Esophagus (tissue), 2 donors: Measurements from ENCODE around the gene BCL11A. TPM values are rescaled to one million over a fixed set of nuclear protein-coding genes. Genes with fewer than 3 reads are reported as not detected.

Experiments
- H3K27ac ChIP-seq, 2 donors: one replicate each; pipeline ENCODE4 v1.5.1; 2013; ENCODE audit warnings: low read depth in 2 of 2, mild to moderate bottlenecking in 2 of 2, inconsistent platforms in 1 of 2, low read length in 1 of 2, moderate library complexity in 1 of 2
- H3K27me3 ChIP-seq, 2 donors: one replicate each; pipeline ENCODE4 v1.6.1; 2013; ENCODE audit warnings: low read length in 2 of 2, control low read depth in 1 of 2, mild to moderate bottlenecking in 1 of 2; ENCODE audit not compliant: insufficient read depth in 2 of 2, control insufficient read depth in 1 of 2
- H3K36me3 ChIP-seq, 2 donors: one replicate each; pipeline ENCODE4 v1.6.1; 2013; ENCODE audit warnings: low read length in 1 of 2; ENCODE audit not compliant: control insufficient read depth in 2 of 2, insufficient read depth in 2 of 2
- H3K4me1 ChIP-seq, 2 donors: one replicate each; pipeline ENCODE4 v1.6.1; 2013; ENCODE audit warnings: low read length in 1 of 2; ENCODE audit not compliant: control insufficient read depth in 2 of 2, insufficient read depth in 2 of 2
- H3K4me3 ChIP-seq, 2 donors: one replicate each; pipeline ENCODE4 v1.5.1; 2013; ENCODE audit warnings: low read length in 2 of 2, mild to moderate bottlenecking in 2 of 2, low read depth in 1 of 2, moderate library complexity in 1 of 2
- H3K9me3 ChIP-seq, 2 donors: one replicate each; pipeline ENCODE4 v1.6.1; 2013; ENCODE audit warnings: mild to moderate bottlenecking in 2 of 2, low read depth in 1 of 2, low read length in 1 of 2, moderate library complexity in 1 of 2; ENCODE audit not compliant: control insufficient read depth in 2 of 2, insufficient read depth in 1 of 2
- WGBS, 2 donors: extraction: QIAGEN DNeasy Blood & Tissue Kit; methylation state at CpG; one replicate each; pipeline ENCODE4 v1.1.7; 2013; 5-methylcytosine and 5-hydroxymethylcytosine counted together
- polyA plus RNA-seq, 2 donors: library from polyadenylated mRNA; stranded (reverse); fragments of 200-250 nt; gene quantifications; one replicate each; pipeline ENCODE4 v1.2.3, GENCODE V29; 2013
- donor health status: healthy with polysubstance abuse.
- donor health status: Bipolar disorder and iron deficiency.

The BCL11A gene
- polyA plus RNA-seq, 2 donors, result 8.6 to 25.5 TPM

DNA sequence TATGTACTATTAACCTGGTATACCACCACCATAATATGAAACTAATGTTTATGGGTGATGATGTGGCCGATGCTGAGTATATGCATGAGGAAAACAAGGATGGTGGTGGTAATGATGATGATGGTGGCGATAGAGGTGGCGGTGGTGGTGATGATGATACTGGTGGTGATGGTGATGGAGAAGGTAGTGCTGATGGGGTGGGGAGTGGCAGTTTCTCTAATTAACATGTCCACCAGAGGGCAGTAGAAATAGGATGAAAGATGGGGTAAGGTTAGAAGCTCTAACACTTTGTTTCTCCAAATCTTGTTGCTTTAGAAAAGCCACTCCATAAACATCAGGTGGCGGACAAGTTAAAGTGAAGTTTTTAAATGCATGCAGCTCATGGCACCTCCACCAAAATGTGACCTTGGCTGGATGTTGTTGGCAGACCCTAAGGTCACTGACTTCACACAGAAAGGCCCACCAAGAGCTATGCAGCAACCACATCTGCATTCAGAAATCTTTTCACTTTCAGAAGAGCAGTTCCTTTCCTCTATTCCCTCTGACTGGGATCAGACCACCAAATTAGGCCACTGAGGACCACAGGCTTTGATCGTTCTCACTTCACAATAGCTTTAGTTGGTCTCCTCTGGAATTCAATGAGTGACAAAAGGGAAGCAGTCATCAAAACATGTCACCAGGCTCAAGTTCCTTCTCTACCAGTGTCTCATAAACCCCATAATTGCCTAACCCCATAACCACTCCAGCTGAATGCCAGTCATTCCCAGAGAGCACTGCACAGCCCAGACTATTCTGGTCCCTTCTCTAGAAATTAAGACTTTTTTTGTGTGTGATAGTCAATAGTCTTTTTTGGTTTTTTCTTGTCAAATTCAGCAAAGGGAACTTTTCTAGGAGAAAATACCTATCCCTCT lies 7.5 kb upstream of the BCL11A start:
- WGBS, 2 donors, result 76 to 80% methylated on average over 5 of the region's 5 CpGs
- Histone ChIP-seq H3K27ac (no peak overlapping the region), H3K36me3 (no peaks in the 10 kb centered on the region), H3K9me3 (no peaks in the 10 kb centered on the region), H3K27me3 (no peaks in the 10 kb centered on the region), H3K4me3 (no peak overlapping the region), H3K4me1 (no peaks in the 10 kb centered on the region)

DNA sequence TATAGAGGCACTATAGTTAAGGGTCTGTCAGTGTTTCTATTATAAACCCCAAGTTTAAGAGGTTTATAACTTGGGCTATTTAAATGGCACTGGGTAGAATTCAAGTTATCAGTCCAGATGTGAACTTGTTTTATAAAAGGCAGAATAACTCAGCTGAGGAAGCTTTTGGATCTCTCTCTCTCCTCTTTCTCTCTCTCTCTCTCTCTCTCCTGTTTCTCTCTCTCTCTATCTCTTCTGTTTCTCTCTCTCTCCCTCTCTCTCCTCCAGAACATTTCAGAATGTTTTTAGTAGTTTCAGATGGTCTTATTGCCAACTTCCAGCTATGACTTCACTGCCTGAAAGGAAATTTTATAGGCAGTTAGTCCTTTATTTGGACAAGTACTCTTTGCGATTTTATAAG lies 6.4 kb upstream of the BCL11A start:
- Histone ChIP-seq H3K4me1 (no peaks in the 10 kb centered on the region), H3K4me3 (no peak overlapping the region), H3K36me3 (no peaks in the 10 kb centered on the region), H3K27ac (no peak overlapping the region), H3K27me3 (no peaks in the 10 kb centered on the region), H3K9me3 (no peaks in the 10 kb centered on the region)
- WGBS, 2 donors, result 75 to 78% methylated on average over 1 of the region's 1 CpG

DNA sequence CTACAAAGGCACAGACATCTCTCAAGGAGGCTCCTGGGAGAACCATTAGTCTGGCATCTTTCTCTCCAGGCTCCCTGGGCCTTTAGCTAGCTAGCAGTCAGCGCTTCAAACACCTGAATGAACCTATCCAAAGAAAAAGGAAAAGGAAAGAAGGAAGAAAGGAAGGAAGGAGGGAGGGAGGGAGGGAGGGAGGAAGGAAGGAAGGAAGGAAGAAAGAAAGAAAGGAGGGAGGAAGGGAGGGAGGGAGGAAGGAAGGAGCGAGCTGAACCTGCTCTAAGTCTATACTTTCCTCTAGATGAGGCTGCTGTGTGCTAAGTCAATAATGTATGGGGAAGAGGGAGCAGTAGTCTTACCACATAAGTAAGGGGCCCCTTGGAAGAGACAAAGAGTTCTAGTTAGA lies 5.1 kb upstream of the BCL11A start:
- H3K4me1 ChIP-seq, result no peaks in the 10 kb centered on the region
- no peak overlapping the region for H3K27ac ChIP-seq
- no peaks in the 10 kb centered on the region for H3K27me3 ChIP-seq
- no peaks in the 10 kb centered on the region for H3K36me3 ChIP-seq
- no peaks in the 10 kb centered on the region for H3K9me3 ChIP-seq
- WGBS, 2 donors, result 77 to 86% methylated on average over 2 of the region's 2 CpGs
- no peak overlapping the region for H3K4me3 ChIP-seq

DNA sequence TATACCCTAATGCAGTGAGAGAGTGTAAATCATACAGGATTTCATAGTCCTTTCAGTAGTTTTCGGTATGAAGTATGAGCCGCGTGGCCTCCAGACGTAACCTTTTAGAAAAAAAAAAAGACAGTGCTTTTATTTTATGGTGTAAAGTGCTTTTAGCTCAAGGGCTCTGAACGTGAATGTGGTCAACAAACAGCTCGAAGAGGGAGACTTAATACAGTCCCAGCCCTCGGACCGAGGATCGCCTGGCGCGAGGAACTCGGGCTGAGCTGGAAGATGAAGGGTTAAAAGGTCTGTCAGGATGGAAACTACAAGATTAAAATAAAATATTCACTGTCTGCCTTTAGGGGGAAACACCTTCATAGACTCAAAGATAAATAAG lies 4.0 kb upstream of the BCL11A start:
- no peaks in the 10 kb centered on the region for H3K36me3 ChIP-seq
- H3K27me3 ChIP-seq, result no peaks in the 10 kb centered on the region
- H3K9me3 ChIP-seq, result no peaks in the 10 kb centered on the region
- H3K4me3 ChIP-seq, result peak overlapping the region in 1 of 2 donors; percentile 63
- no peak overlapping the region for H3K27ac ChIP-seq
- WGBS, 2 donors, result 15 to 25% methylated on average over 12 of the region's 12 CpGs
- no peaks in the 10 kb centered on the region for H3K4me1 ChIP-seq

DNA sequence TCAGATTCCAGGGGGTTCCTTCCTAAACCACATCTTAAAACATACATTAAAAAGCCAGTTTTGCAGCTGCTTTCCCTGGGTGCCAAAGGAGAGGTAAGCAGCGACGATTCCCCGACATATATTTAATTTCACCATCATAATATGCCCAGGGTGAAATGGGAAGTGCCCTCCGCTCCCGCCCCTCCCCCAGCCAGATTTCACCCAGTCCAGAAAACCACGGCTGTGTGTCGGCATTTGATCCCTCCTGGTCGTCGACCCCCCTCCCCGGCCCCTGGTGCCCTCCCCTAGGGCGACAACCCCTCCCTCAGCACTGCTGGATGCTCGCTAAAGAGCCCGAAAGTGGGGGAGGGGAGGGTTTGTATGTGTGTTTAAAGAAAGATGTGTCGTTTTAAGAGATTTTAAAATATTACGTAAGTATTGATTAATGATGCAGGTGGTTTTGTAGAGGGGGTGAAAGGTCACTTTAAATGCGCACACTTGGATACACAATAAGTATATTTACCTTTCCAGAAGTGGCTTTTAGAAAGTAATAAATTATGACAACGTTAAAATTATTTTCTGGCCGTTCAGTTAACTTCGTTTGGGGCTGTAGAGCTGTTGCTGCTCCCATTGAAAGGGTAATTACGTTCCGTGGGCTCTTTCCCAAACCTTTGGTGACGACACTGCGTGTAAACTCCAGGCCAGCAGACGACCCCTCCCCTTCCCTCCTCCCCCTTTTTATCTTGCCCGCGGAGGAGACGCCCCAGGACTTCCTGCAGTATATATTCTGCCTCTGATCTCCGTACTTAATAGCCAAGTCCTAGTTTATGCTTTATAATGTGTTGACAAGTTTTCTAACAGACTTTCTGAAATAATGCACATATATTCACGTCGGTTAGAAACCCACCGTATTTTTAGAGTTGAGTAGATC lies 3.4 kb upstream of the BCL11A start:
- H3K27me3 ChIP-seq, result peaks cover 0 to 3% of the 10 kb centered on the region in 2 donors
- no peaks in the 10 kb centered on the region for H3K9me3 ChIP-seq
- 3% methylated on average over 31 of the region's 31 CpGs for WGBS, 2 donors
- no peaks in the 10 kb centered on the region for H3K36me3 ChIP-seq
- peak overlapping the region; percentile 31 to 63 for H3K4me3 ChIP-seq
- H3K27ac ChIP-seq, result no peak overlapping the region
- H3K4me1 ChIP-seq, result no peaks in the 10 kb centered on the region

DNA sequence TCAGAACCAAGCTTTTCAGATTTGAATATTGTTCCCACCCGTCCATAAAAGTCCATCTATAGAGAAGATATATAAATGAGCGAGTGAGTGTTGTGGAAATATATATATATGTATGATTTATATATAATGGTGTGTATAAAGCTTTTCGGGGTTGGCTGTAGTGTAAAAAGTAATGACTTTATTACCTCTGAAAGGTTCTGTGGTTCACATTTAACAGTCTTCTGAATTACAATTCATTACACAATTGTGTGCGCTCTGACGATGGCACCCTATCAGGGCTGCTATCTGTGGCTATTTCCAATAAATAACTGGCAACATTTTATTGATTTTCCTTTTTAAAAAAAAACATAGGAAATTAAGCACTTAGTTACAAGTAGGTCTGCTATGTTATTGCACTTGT lies 2.7 kb upstream of the BCL11A start:
- WGBS, 2 donors, result 32 to 34% methylated on average over 5 of the region's 5 CpGs
- H3K27ac ChIP-seq, result no peak overlapping the region
- peak overlapping the region in 1 of 2 donors; percentile 63 for H3K4me3 ChIP-seq
- H3K9me3 ChIP-seq, result no peaks in the 10 kb centered on the region
- peaks cover 0 to 3% of the 10 kb centered on the region in 2 donors for H3K27me3 ChIP-seq
- H3K4me1 ChIP-seq, result no peaks in the 10 kb centered on the region
- H3K36me3 ChIP-seq, result no peaks in the 10 kb centered on the region

DNA sequence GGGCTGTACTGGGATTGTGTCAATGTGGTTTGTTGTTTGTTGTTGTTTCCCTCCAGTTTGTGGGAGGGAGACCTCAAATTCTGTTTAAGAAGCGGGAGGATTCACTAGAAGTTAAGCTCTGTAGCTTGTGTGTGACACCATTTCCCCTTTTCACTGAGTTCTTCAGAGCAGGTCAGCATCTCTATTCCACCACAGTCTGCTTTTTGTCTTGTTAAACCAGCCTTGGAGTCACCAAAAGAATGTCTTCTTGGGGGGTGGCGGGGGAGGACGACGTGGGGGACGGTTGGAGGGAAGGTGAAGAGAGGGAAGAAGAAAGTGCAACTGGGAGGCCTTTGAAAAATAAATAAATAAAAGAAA lies 2.3 kb upstream of the BCL11A start:
- Histone ChIP-seq H3K4me3 (peak overlapping the region; percentile 62 to 82), H3K36me3 (no peaks in the 10 kb centered on the region), H3K27me3 (peaks cover 0 to 3% of the 10 kb centered on the region in 2 donors), H3K9me3 (no peaks in the 10 kb centered on the region), H3K27ac (peak overlapping the region in 1 of 2 donors; percentile 72), H3K4me1 (no peaks in the 10 kb centered on the region)
- 7 to 14% methylated on average over 5 of the region's 5 CpGs for WGBS, 2 donors

DNA sequence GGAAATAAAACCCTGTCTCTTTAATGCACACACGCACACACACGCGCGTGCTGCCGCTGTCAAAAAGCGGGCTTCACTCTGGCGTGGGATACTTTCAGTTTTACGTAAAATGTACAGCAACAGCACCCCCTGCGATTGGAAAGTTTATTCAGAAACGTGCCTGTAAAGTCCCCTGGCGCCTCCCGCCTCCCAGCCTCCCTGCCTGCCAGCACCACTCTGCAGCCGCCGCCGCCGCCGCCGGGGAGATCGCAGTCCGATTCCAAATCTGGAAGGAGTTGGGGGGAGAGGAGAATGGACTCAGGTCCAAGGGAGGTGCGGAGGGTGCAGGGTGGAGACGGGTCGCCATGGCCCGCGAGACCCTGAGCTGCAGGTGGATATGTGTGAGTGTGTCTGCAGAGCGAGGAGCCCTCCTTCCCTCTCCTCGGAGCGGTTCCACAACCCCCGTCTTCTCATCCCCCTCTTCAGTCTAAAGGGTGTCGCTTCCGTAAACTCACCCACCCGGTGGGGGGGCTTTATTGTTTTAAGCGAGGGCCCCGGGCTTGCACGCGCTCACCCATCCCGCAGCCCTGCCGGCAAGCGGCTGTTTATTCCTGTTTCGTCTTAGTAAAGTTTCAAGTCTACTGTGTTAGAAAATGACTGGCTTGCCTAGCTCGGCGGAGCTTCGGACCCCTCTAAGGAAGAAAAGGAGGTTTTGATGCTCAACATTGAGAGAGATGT lies 1.8 kb upstream of the BCL11A start:
- Histone ChIP-seq H3K4me1 (no peaks in the 10 kb centered on the region), H3K4me3 (peak overlapping the region; percentile 62 to 82), H3K36me3 (no peaks in the 10 kb centered on the region), H3K27me3 (peaks cover 0 to 3% of the 10 kb centered on the region in 2 donors), H3K9me3 (no peaks in the 10 kb centered on the region), H3K27ac (peak overlapping the region; percentile 74 to 93)
- WGBS, 2 donors, result 1% methylated on average over 42 to 43 of the region's 43 CpGs

DNA sequence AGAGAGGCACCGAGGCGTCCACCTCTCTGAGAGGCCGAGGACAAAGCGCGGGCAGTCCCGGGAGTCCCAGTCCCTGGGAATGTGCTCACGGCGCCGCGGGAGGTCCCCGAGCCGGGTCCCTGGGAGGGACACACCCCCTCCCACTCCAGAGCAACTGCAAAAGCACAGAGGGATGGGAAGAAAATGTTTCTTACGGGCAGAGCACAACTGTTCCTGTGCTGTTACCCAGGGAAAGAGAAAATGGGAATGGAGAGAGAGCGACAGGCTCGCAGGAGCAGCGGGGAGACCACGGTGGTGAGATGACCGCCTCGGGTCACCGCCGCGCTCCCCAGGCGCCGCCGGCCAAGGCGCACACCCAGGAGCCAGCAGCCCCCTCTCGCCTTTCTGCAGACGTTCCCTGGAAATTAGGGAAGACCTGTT lies 1.2 kb upstream of the BCL11A start:
- Histone ChIP-seq H3K4me1 (no peaks in the 10 kb centered on the region), H3K36me3 (no peaks in the 10 kb centered on the region), H3K27ac (peak overlapping the region; percentile 74 to 93), H3K27me3 (peaks cover 0 to 3% of the 10 kb centered on the region in 2 donors), H3K9me3 (no peaks in the 10 kb centered on the region), H3K4me3 (peak overlapping the region; percentile 62 to 82)
- 1% methylated on average over 28 of the region's 28 CpGs for WGBS, 2 donors
